Measurements from ENCODE around the gene USP40. TPM values are rescaled to one million over a fixed set of nuclear protein-coding genes. Genes with fewer than 3 reads are reported as not detected.

USP40 gene
- polyA plus RNA-seq, 1 donor (not counting 4 experiments of a cell fraction or from before 2014, with no cell fraction given) = 37.3 TPM

- FAIRE-seq (no peak), DNase-seq (ENCODE audit: low read depth, low spot score) (no peak)
- H2AFZ ChIP-seq (ENCODE audit: control insufficient read depth, low read length) = no peak overlapping the region
- H3K4me2 ChIP-seq (ENCODE audit: control insufficient read depth, extremely low read depth, insufficient read depth, low read depth, low read length) = no peak overlapping the region
- H4K20me1 ChIP-seq (ENCODE audit: control insufficient read depth, extremely low read depth, insufficient read depth, low read length) = no peaks in the 10 kb centered on the region
- no peaks in the 10 kb centered on the region for H3K4me1 ChIP-seq (ENCODE audit: control insufficient read depth, extremely low read depth, insufficient read depth, low read length)
- peaks cover 3 to 5% of the 10 kb centered on the region in 2 experiments for H3K36me3 ChIP-seq (ENCODE audit: control insufficient read depth in 2 of 2, extremely low read depth in 1 of 2, insufficient read depth in 2 of 2, low read length in 2 of 2)
- H3K79me2 ChIP-seq (ENCODE audit: control insufficient read depth, insufficient read depth, low read length) = no peaks in the 10 kb centered on the region
- dilution Hi-C loops (cut with MboI; ENCODE audit: extremely low pct_ligation_motif_present, low sequenced_read_pairs) = no loop called here
- H3K9me3 ChIP-seq (ENCODE audit: control insufficient read depth, low read depth, low read length) = no peaks in the 10 kb centered on the region
- no peak for TF ChIP-seq EZH2 (IDR thresholded peaks at IDR 0.05; ENCODE audit: low read length)
- no peak overlapping the region for H3K9ac ChIP-seq (ENCODE audit: control insufficient read depth, extremely low read depth, insufficient read depth, low read length)
- H3K27me3 ChIP-seq (ENCODE audit: control insufficient read depth, extremely low read depth, insufficient read depth, low read length) = no peaks in the 10 kb centered on the region
- no peaks in the 10 kb centered on the region for H3K9me1 ChIP-seq (ENCODE audit: control insufficient read depth, extremely low read depth, insufficient read depth, low read length)
- H3K27ac ChIP-seq (ENCODE audit: control insufficient read depth, insufficient read depth, low read length) = no peak overlapping the region
- no peak overlapping the region for H3K4me3 ChIP-seq (ENCODE audit: control insufficient read depth in 2 of 3, extremely low read depth in 1 of 3, insufficient read depth in 2 of 3, low read depth in 1 of 3, low read length in 3 of 3)
Observed at GRCh38 chr2:233435436-233436190, 131.0 kb downstream of the USP40 start.

GRCh38 chr2:233434666-233435330 is 131.8 kb downstream of the USP40 start:
- H2AFZ ChIP-seq (ENCODE audit: control insufficient read depth, low read length) = no peak overlapping the region
- H3K4me2 ChIP-seq (ENCODE audit: control insufficient read depth, extremely low read depth, insufficient read depth, low read depth, low read length) = no peak overlapping the region
- DNase-seq (ENCODE audit: low read depth, low spot score) (no peak), FAIRE-seq (no peak)
- no peaks in the 10 kb centered on the region for H3K27me3 ChIP-seq (ENCODE audit: control insufficient read depth, extremely low read depth, insufficient read depth, low read length)
- no peaks in the 10 kb centered on the region for H4K20me1 ChIP-seq (ENCODE audit: control insufficient read depth, extremely low read depth, insufficient read depth, low read length)
- H3K27ac ChIP-seq (ENCODE audit: control insufficient read depth, insufficient read depth, low read length) = no peak overlapping the region
- H3K36me3 ChIP-seq (ENCODE audit: control insufficient read depth in 2 of 2, extremely low read depth in 1 of 2, insufficient read depth in 2 of 2, low read length in 2 of 2) = peaks cover 3 to 5% of the 10 kb centered on the region in 2 experiments
- no peak overlapping the region for H3K9ac ChIP-seq (ENCODE audit: control insufficient read depth, extremely low read depth, insufficient read depth, low read length)
- no peaks in the 10 kb centered on the region for H3K9me1 ChIP-seq (ENCODE audit: control insufficient read depth, extremely low read depth, insufficient read depth, low read length)
- peaks cover 6% of the 10 kb centered on the region for H3K4me1 ChIP-seq (ENCODE audit: control insufficient read depth, extremely low read depth, insufficient read depth, low read length)
- TF ChIP-seq CTCF (optimal IDR thresholded peaks at IDR 0.05 in 1 of 3, IDR thresholded peaks at IDR 0.05 in 1 of 3, conservative IDR thresholded peaks at IDR 0.05 in 1 of 3; ENCODE audit: extremely low read depth in 1 of 3, insufficient read depth in 2 of 3, low read length in 3 of 3) (no peak), EZH2 (IDR thresholded peaks at IDR 0.05; ENCODE audit: low read length) (no peak)
- dilution Hi-C loops (cut with MboI; ENCODE audit: extremely low pct_ligation_motif_present, low sequenced_read_pairs) = no loop called here
- H3K9me3 ChIP-seq (ENCODE audit: control insufficient read depth, low read depth, low read length) = no peaks in the 10 kb centered on the region
- H3K4me3 ChIP-seq (ENCODE audit: control insufficient read depth in 2 of 3, extremely low read depth in 1 of 3, insufficient read depth in 2 of 3, low read depth in 1 of 3, low read length in 3 of 3) = no peak overlapping the region
- H3K79me2 ChIP-seq (ENCODE audit: control insufficient read depth, insufficient read depth, low read length) = no peaks in the 10 kb centered on the region

All from keratinocyte (primary cell).